ENCODE measurements around the gene ZFAND3. TPM values are rescaled to one million over a fixed set of nuclear protein-coding genes. Genes with fewer than 3 reads are reported as not detected.
"Not testable (repeated sequence)": the region's sequence is repeated elsewhere in the genome, so short reads cannot be mapped to it uniquely, and the experiment has no call there.

The ZFAND3 gene
- total and polyA plus RNA-seq, 2 donors (not counting 3 experiments of a cell fraction or from before 2014, with no cell fraction given): 15.4 to 54.2 TPM

- Histone ChIP-seq H3K9me1 (replicated peaks; ENCODE audit: control insufficient read depth, extremely low read depth, insufficient read depth, low read length) (no peaks in the 10 kb centered on the region), H2AFZ (ENCODE audit: low read depth, low read length) (no peak overlapping the region), H3K4me3 (replicated peaks in 1 of 3; ENCODE audit: insufficient read depth in 1 of 3, low read depth in 1 of 3, low read length in 3 of 3) (no peak overlapping the region), H3K9ac (replicated peaks; ENCODE audit: extremely low read depth, insufficient read depth, low read length) (no peak overlapping the region), H3K79me2 (ENCODE audit: control insufficient read depth, insufficient read depth, low read length) (peaks cover 71% of the 10 kb centered on the region), H3K4me1 (ENCODE audit: control insufficient read depth, extremely low read depth, insufficient read depth, low read length) (peaks cover 5% of the 10 kb centered on the region), H3K9me3 (replicated peaks; ENCODE audit: control insufficient read depth, insufficient read depth, low read length) (no peaks in the 10 kb centered on the region), H3K4me2 (ENCODE audit: insufficient read depth, low read length) (no peak overlapping the region), H3K27me3 (ENCODE audit: control insufficient read depth in 2 of 2, insufficient read depth in 2 of 2, low read length in 2 of 2) (no peaks in the 10 kb centered on the region), H3K27ac (ENCODE audit: insufficient read depth, low read depth, low read length) (no peak overlapping the region), H3K36me3 (ENCODE audit: control insufficient read depth in 2 of 2, extremely low read depth in 1 of 2, insufficient read depth in 2 of 2, low read length in 2 of 2) (no peaks in the 10 kb centered on the region), H4K20me1 (replicated peaks; ENCODE audit: control insufficient read depth, extremely low read depth, insufficient read depth, low read length) (peaks cover 40% of the 10 kb centered on the region)
- dilution Hi-C loops (cut with MboI; ENCODE audit: extremely low pct_ligation_motif_present, low sequenced_read_pairs): no loop called here
- TF ChIP-seq CTCF (IDR thresholded peaks at IDR 0.05; ENCODE audit: extremely low read depth in 1 of 2, insufficient read depth in 1 of 2, low read depth in 1 of 2, low read length in 2 of 2) (no peak), GATA2 (IDR thresholded peaks at IDR 0.05; ENCODE audit: insufficient read depth, insufficient read length, low read depth, low read length) (no peak), MAX (IDR thresholded peaks at IDR 0.05; ENCODE audit: insufficient read depth, insufficient read length) (no peak), POLR2AphosphoS5 (IDR thresholded peaks at IDR 0.05; ENCODE audit: insufficient read depth, low read depth, low read length) (no peak), JUN (IDR thresholded peaks at IDR 0.05; ENCODE audit: borderline replicate concordance, insufficient read depth, insufficient read length, low read depth) (no peak), POLR2A (IDR thresholded peaks at IDR 0.05; ENCODE audit: low read depth, low read length) (no peak), MYC (IDR thresholded peaks at IDR 0.05; ENCODE audit: low read depth, low read length) (no peak), FOS (IDR thresholded peaks at IDR 0.05; ENCODE audit: borderline replicate concordance, insufficient read depth, low read length) (no peak), EZH2 (IDR thresholded peaks at IDR 0.05; ENCODE audit: borderline replicate concordance, low read depth, low read length, severe bottlenecking) (no peak)
- BruUV-seq (replicated peaks): no TSS peak
- DNase-seq (ENCODE audit: low read depth, low spot score) (no peak), FAIRE-seq (no peak)
- intact Hi-C loops (cut with micrococcal nuclease): loop anchor here (10.0 kb wide), 1 partner anchor 178 kb away; the partner anchor contains the start of gene ZFAND3
- CTCF ChIA-PET: no interaction called here
- POLR2A ChIA-PET: no interaction called here
Measured at GRCh38 chr6:37992749-37993148, 173.2 kb downstream of the ZFAND3 start.

GRCh38 chr6:37993194-37993593, 173.7 kb downstream of the ZFAND3 start:
- H3K4me1 ChIP-seq (ENCODE audit: control insufficient read depth, extremely low read depth, insufficient read depth, low read length); POLR2A ChIA-PET; DNase-seq (ENCODE audit: low read depth, low spot score); H2AFZ ChIP-seq (ENCODE audit: low read depth, low read length); H3K27ac ChIP-seq (ENCODE audit: insufficient read depth, low read depth, low read length); FAIRE-seq; H3K4me3 ChIP-seq (replicated peaks in 1 of 3; ENCODE audit: insufficient read depth in 1 of 3, low read depth in 1 of 3, low read length in 3 of 3); H3K9ac ChIP-seq (replicated peaks; ENCODE audit: extremely low read depth, insufficient read depth, low read length); H3K9me3 ChIP-seq (replicated peaks; ENCODE audit: control insufficient read depth, insufficient read depth, low read length); H3K9me1 ChIP-seq (replicated peaks; ENCODE audit: control insufficient read depth, extremely low read depth, insufficient read depth, low read length); H3K36me3 ChIP-seq (ENCODE audit: control insufficient read depth in 2 of 2, extremely low read depth in 1 of 2, insufficient read depth in 2 of 2, low read length in 2 of 2); H3K27me3 ChIP-seq (ENCODE audit: control insufficient read depth in 2 of 2, insufficient read depth in 2 of 2, low read length in 2 of 2); BruUV-seq (replicated peaks); dilution Hi-C loops (cut with MboI; ENCODE audit: extremely low pct_ligation_motif_present, low sequenced_read_pairs); H3K4me2 ChIP-seq (ENCODE audit: insufficient read depth, low read length): not testable (repeated sequence)
- intact Hi-C loops (cut with micrococcal nuclease): loop anchor here (10.0 kb wide), 1 partner anchor 178 kb away; the partner anchor contains the start of gene ZFAND3
- Histone ChIP-seq H4K20me1 (replicated peaks; ENCODE audit: control insufficient read depth, extremely low read depth, insufficient read depth, low read length) (peaks cover 38% of the 10 kb centered on the region), H3K79me2 (ENCODE audit: control insufficient read depth, insufficient read depth, low read length) (peaks cover 73% of the 10 kb centered on the region)
- CTCF ChIA-PET: interaction anchor here (2.1 kb wide), 1 partner anchor 14 kb away, joined by 6 read pairs; no protein-coding TSS in a partner anchor
